GM23248 (cell line): Measurements from ENCODE around the gene ARHGEF28. TPM values are rescaled to one million over a fixed set of nuclear protein-coding genes. Genes with fewer than 3 reads are reported as not detected.

Experiments used
- DNase-seq: peaks from one replicate; pipeline ENCODE4 v3.0.0-alpha.2; 2015
- H2AFZ ChIP-seq: fragments of 200-600 bp; sonication (generic); 2 replicates; pipeline ENCODE4 v1.6.1; 2016; ENCODE audit warnings: antibody characterized with exemption
- H3F3A ChIP-seq: fragments of 200-600 bp; sonication (generic); 2 replicates; pipeline ENCODE4 v1.6.1; 2016; ENCODE audit warnings: mild to moderate bottlenecking, antibody characterized with exemption, mixed run types; ENCODE audit not compliant: insufficient read depth
- H3K27ac ChIP-seq: fragments of 200-600 bp; sonication (generic); 2 replicates; pipeline ENCODE4 v1.5.1; 2016; ENCODE audit warnings: mild to moderate bottlenecking
- H3K27me3 ChIP-seq: fragments of 200-600 bp; sonication (generic); replicated peaks from 2 replicates; pipeline ENCODE4 v1.6.1; 2016; ENCODE audit warnings: mild to moderate bottlenecking; ENCODE audit not compliant: insufficient read depth
- H3K36me3 ChIP-seq: fragments of 200-600 bp; sonication (generic); 2 replicates; pipeline ENCODE4 v1.6.1; 2016; ENCODE audit warnings: low read depth, mild to moderate bottlenecking
- H3K4me1 ChIP-seq: fragments of 200-600 bp; sonication (generic); 2 replicates; pipeline ENCODE4 v1.6.1; 2016; ENCODE audit warnings: mild to moderate bottlenecking; ENCODE audit not compliant: insufficient read depth
- H3K4me2 ChIP-seq: fragments of 200-600 bp; sonication (generic); one replicate; pipeline ENCODE4 v1.6.1; 2016; ENCODE audit warnings: mild to moderate bottlenecking; ENCODE audit not compliant: unreplicated experiment
- H3K4me3 ChIP-seq: fragments of 200-600 bp; sonication (generic); 2 replicates; pipeline ENCODE4 v1.5.1; 2016; ENCODE audit warnings: mild to moderate bottlenecking
- H3K79me2 ChIP-seq: fragments of 200-600 bp; sonication (generic); 2 replicates; pipeline ENCODE4 v1.6.1; 2016; ENCODE audit warnings: mild to moderate bottlenecking; ENCODE audit not compliant: insufficient read depth
- H3K9ac ChIP-seq: fragments of 200-600 bp; sonication (generic); 2 replicates; pipeline ENCODE4 v1.6.1; 2016; ENCODE audit warnings: mild to moderate bottlenecking
- H3K9me2 ChIP-seq: fragments of 200-600 bp; sonication (generic); 2 replicates; pipeline ENCODE4 v1.6.1; 2016; ENCODE audit warnings: mixed run types, mild to moderate bottlenecking, moderate library complexity; ENCODE audit not compliant: insufficient read depth
- H3K9me3 ChIP-seq: fragments of 200-600 bp; sonication (generic); one replicate; pipeline ENCODE4 v1.6.1; 2017; ENCODE audit warnings: low read depth
- H4K20me1 ChIP-seq: fragments of 200-600 bp; sonication (generic); 2 replicates; pipeline ENCODE4 v1.6.0; 2016; ENCODE audit not compliant: insufficient read depth
- EZH2 ChIP-seq: fragments of 200-600 bp; sonication (generic); IDR thresholded peaks from 2 replicates; pipeline ENCODE4 v1.6.1; 2018; ENCODE audit warnings: antibody characterized with exemption, mild to moderate bottlenecking; ENCODE audit not compliant: insufficient read depth, poor library complexity, severe bottlenecking
- EZH2phosphoT487 ChIP-seq: fragments of 200-600 bp; sonication (generic); IDR thresholded peaks from 2 replicates; pipeline ENCODE4 v1.6.1; 2018; ENCODE audit warnings: antibody characterized with exemption, moderate library complexity, mild to moderate bottlenecking, low read depth; ENCODE audit not compliant: insufficient read depth
- WGBS, 2 experiments: methylation state at CpG; one replicate each; pipeline ENCODE4 v1.1.6; 2015 to 2017; ENCODE audit warnings: low lambda C conversion rate in 2 of 2, low coverage in 1 of 2; ENCODE audit errors: missing lambda C conversion rate in 2 of 2; 5-methylcytosine and 5-hydroxymethylcytosine counted together
- in situ Hi-C: fragments of 300-500 bp; cut with MboI; formaldehyde crosslinking; loops from 2 replicates; pipeline ENCODE4 v1.15.0; 2020
- polyA plus RNA-seq: library from polyadenylated mRNA; unstranded; fragments of >200 nt; fragmentation: Nextera tagmentation; extraction: Ambion mirVana; gene quantifications from 2 replicates; pipeline ENCODE4 v1.2.1, GENCODE V29; 2016
- total RNA-seq: library from RNA; depleted of rRNA; stranded (reverse); fragments of >200 nt; shearing (Covaris generic); gene quantifications from 2 replicates; pipeline ENCODE4 v1.2.3, GENCODE V29; 2014

ARHGEF28 gene
- total and polyA plus RNA-seq, 2 experiments from 2014 or later: 5.0 to 9.6 TPM

DNA sequence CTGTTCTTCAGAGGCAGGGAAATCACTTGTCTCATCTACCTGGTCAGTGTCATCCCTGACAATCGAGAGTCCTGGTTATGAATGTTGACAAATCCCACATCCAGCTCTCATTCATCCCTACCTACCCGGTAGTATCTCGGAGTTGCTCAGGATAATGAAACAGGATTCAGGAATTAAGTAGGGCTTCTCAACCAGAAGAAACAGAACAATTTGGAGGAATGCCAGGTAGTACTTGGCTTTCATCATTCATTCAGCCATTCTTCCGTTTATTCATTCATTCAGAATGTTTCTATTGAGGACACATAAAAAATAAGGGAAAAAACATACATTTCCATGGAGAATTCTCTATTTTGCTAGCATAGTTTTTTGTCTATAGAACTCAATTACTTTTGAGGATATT, 195.0 kb downstream of the ARHGEF28 start:
- no peaks in the 10 kb centered on the region for H3K79me2 ChIP-seq
- DNase-seq: no peak
- H3K9me3 ChIP-seq: no peaks in the 10 kb centered on the region
- no peak overlapping the region for H2AFZ ChIP-seq
- TF ChIP-seq EZH2phosphoT487: no peak
- no peak for TF ChIP-seq EZH2
- H3K27ac ChIP-seq: no peak overlapping the region
- no peak overlapping the region for H3K4me3 ChIP-seq
- no peaks in the 10 kb centered on the region for H3K9me2 ChIP-seq
- no peak overlapping the region for H3K4me2 ChIP-seq
- H3K9ac ChIP-seq: no peak overlapping the region
- in situ Hi-C loops: no loop called here
- WGBS, 2 experiments: 69 to 75% methylated on average over 4 of the region's 4 CpGs
- no peaks in the 10 kb centered on the region for H3K27me3 ChIP-seq
- H3K4me1 ChIP-seq: peaks cover 83% of the 10 kb centered on the region
- no peaks in the 10 kb centered on the region for H4K20me1 ChIP-seq
- peaks cover 57% of the 10 kb centered on the region for H3F3A ChIP-seq
- H3K36me3 ChIP-seq: no peaks in the 10 kb centered on the region

DNA sequence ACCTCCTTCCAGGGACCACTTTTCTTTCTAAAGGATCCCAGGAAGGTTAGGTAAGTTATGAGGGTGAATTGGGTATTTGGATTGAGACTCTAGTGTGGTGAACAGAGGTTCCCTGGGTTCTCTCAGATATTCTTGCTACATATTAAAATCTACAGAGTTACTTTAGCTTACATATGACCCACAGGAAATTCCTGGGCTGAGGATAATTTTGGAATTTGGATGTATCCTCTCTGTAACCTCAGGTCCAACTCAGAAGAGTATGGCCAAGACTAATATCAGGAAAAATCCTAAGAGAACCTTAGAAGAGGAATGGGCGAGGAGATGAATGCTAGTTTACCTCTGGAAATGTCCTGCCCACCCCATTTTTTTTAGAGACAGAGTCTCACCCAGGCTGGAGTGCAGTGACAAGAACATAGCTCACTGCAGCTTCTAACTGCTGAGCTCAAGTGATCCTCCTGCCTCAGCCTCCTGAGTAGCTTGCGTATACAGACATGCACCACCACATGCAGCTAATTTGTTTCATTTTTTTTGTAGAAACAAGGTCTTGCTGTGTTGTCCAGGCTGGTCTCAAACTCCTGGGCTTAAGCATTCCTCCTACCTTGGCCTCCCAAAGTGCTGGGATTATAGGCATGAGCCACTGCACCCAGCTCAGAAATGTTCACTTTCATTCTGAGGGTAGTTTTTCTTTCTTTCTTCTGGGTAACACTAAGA, 196.4 kb downstream of the ARHGEF28 start:
- H3K9me2 ChIP-seq: no peaks in the 10 kb centered on the region
- in situ Hi-C loops: no loop called here
- H3K4me3 ChIP-seq: no peak overlapping the region
- H3K36me3 ChIP-seq: no peaks in the 10 kb centered on the region
- no peaks in the 10 kb centered on the region for H3K9me3 ChIP-seq
- no peaks in the 10 kb centered on the region for H4K20me1 ChIP-seq
- H3K4me2 ChIP-seq: peak overlapping the region; percentile 31
- H3K4me1 ChIP-seq: peaks cover 83% of the 10 kb centered on the region
- TF ChIP-seq EZH2phosphoT487: no peak
- TF ChIP-seq EZH2: no peak
- no peaks in the 10 kb centered on the region for H3K27me3 ChIP-seq
- H3K9ac ChIP-seq: no peak overlapping the region
- H3F3A ChIP-seq: peaks cover 57% of the 10 kb centered on the region
- DNase-seq: no peak
- WGBS, 2 experiments: 93 to 97% methylated on average over 2 of the region's 2 CpGs
- H3K79me2 ChIP-seq: no peaks in the 10 kb centered on the region
- H3K27ac ChIP-seq: peak overlapping the region; percentile 31
- peak overlapping the region; percentile 41; the same call in 1 of the 2 replicates for H2AFZ ChIP-seq

DNA sequence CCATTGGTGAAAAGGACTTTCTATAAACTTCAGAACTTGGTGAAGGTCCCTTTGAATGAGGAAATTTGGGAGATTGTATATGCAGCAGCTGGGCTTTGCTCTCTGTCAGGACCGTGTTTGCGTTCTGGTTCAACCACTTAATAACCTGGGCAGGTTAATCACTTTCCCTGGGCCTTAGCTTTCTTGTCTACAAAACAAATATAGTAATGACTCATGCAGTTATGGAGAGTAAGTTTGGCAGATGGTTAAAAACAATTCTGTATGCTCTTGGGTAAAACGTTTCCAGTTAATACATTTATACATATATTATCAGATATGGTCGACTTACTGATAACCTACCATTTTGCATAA, 197.0 kb downstream of the ARHGEF28 start:
- DNase-seq: peak; percentile 45
- in situ Hi-C loops: no loop called here
- Histone ChIP-seq H4K20me1 (no peaks in the 10 kb centered on the region), H3K27me3 (no peaks in the 10 kb centered on the region), H3K9me3 (no peaks in the 10 kb centered on the region), H2AFZ (no peak overlapping the region), H3K9me2 (no peaks in the 10 kb centered on the region), H3F3A (peaks cover 54% of the 10 kb centered on the region), H3K4me2 (peak overlapping the region; percentile 12), H3K9ac (no peak overlapping the region), H3K27ac (peak overlapping the region; percentile 31), H3K36me3 (no peaks in the 10 kb centered on the region), H3K4me1 (peaks cover 80% of the 10 kb centered on the region), H3K4me3 (no peak overlapping the region), H3K79me2 (no peaks in the 10 kb centered on the region)
- TF ChIP-seq EZH2: no peak
- WGBS, 2 experiments: 72 to 75% methylated on average over 4 of the region's 4 CpGs

DNA sequence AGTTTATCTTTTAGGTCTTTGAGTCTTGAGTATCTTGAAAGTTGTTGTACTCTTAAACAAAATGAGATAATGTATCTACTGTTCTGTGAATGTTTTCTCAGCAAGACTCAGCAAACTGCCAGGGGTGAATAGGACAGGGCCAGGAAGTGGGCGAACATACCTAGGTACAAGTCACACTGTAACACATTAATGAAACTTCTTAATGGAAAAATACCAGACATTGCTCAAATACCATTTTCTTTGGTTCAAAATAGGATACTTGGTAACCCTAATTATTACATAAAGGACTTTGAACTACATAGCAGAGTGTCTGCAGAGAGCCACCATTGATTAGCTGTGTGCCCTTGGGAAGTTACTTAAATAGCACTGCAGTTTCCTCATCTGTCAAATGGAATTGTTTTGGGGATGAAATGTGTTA, 197.5 kb downstream of the ARHGEF28 start:
- Histone ChIP-seq H4K20me1 (no peaks in the 10 kb centered on the region), H3K9me3 (no peaks in the 10 kb centered on the region), H3K4me2 (peak overlapping the region; percentile 12), H3K79me2 (no peaks in the 10 kb centered on the region), H3K4me1 (peaks cover 76% of the 10 kb centered on the region), H3K9me2 (no peaks in the 10 kb centered on the region), H3K9ac (no peak overlapping the region), H3K27ac (peak overlapping the region; percentile 31), H2AFZ (no peak overlapping the region), H3K27me3 (no peaks in the 10 kb centered on the region), H3K36me3 (no peaks in the 10 kb centered on the region), H3F3A (peaks cover 49% of the 10 kb centered on the region), H3K4me3 (no peak overlapping the region)
- 94 to 97% methylated on average over 1 of the region's 1 CpG for WGBS, 2 experiments
- DNase-seq: peak; percentile 42
- TF ChIP-seq EZH2 (no peak), EZH2phosphoT487 (no peak)
- in situ Hi-C loops: no loop called here
